NCI-H2227 (cell line): ENCODE measurements around the gene ABCA2.

Experiments used
- DNase-seq: peaks from one replicate; lab custom pipeline; 2025; ENCODE audit not compliant: unreplicated experiment; lab: John Stamatoyannopoulos, UW

Gene ABCA2

DNA sequence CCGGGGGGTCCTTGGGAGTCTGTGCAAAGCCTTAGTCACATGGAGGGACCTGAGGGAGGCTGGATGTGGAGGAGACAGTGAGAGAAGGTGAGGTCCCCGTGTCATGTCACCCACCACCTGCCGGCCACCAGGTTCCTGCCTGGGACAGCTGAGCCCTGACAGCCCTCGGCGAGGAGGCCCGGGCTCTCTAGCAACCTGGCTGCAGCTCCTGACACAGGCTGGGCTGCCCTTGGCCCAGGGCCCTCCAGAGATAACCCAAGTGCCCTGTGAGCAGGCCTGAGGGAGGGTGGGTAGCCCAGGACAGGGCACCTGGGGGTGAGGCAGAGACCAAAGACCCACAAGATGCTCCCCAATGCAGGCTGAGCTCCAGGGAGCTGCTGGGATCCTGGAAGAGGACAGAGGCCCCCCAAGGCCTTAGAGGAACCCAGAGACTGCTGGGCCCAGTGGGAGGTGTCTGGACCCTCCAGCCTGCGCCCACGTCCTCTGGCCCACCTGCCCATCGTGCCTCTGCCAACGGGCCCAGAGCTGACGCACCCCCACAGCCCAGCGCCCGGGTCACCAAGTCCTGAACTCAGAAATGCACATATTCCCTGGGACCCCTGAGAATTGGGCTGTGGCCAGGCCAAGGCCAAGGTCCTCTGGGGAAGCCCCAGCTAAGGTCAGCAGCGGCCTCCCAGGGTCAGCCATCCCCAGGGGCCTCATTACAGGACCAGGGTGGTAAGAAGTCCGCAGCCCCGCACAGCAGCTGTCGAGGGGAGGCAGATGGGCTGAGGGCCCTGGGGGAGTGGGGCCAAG lies 59.5 kb downstream of the ABCA2 start:
- no peak for DNase-seq

- DNase-seq = no peak
These were observed 62.1 kb downstream of the ABCA2 start for GRCh38 chr9:136965771-136966484.

DNA sequence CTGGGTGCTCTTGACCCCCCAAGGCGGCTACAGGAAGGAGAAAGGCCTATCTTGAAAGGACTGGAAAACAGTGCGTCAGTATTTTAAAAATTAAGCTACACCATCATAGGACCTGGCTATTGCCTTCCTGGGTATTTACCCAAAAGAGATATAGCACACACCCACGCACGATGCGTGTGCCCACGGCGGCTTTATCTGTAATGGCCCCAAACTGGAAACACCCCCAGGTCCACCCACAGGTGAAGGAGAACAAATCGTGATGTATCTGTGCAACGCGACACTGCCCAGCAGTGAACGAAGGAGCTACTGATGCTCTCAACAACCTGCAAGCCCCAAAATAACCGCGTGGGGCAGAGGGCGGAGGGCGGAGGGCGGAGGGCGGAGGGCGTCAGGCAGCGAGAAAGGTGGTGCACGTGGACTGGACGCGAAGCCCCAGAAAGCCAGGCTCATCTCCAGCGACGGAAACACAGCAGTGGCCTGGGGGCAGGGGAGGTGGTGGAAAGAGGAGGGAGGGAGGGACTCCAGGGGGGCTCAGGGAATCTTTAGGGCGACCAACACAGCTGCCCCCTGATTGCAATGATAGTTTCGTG lies 63.1 kb downstream of the ABCA2 start:
- no peak for DNase-seq

DNA sequence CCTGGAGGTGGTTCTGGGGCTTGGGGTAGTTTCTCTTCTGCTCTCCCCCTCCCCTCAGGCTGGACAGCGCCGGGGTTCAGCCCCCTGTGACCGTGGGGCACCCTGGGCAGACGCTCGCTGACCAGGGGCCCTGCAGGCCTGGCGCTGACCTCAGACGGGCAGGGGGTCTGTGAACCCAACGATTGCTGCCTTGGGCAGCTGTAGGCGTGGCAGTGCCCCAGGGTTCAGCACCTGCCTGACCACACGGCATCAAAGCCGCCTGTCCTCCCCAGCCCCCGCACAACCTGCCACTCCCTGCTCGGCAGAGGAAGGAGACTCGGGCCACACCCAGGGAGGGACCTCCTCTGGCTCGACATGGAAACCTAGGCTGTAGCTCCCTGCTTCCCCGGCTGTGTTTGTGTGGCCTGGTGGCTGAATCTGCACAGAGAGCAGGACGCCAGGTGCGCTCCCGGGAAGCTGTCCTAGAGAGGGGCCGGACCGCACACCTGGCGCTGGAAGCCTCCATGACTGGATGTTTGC lies 63.8 kb downstream of the ABCA2 start:
- no peak for DNase-seq

GRCh38 chr9:136963751-136964150 lies 64.3 kb downstream of the ABCA2 start:
- DNase-seq = no peak

- no peak for DNase-seq
These were observed 64.7 kb downstream of the ABCA2 start for GRCh38 chr9:136963341-136963740.

- DNase-seq = no peak
These were observed 65.3 kb downstream of the ABCA2 start for GRCh38 chr9:136962701-136963248.

DNA sequence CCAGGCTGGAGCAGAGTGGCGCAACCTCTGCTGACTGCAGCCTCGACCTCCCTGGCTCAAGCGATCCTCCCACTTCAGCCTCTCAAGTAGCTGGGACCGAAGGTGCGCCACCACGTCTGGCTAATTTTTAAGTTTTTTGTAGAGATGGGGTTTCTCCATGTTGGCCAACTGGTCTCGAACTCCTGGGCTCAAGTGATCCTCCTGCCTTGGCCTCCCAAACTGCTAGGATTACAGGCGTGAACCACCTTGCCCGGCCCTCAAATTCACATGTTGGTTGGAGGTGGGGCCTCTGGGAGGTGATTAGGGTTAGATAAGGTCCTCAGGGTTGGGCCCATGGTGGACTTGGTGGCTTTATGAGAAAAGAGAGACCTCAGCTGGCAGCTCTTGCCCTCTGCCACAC lies 65.9 kb downstream of the ABCA2 start:
- DNase-seq = no peak

DNA sequence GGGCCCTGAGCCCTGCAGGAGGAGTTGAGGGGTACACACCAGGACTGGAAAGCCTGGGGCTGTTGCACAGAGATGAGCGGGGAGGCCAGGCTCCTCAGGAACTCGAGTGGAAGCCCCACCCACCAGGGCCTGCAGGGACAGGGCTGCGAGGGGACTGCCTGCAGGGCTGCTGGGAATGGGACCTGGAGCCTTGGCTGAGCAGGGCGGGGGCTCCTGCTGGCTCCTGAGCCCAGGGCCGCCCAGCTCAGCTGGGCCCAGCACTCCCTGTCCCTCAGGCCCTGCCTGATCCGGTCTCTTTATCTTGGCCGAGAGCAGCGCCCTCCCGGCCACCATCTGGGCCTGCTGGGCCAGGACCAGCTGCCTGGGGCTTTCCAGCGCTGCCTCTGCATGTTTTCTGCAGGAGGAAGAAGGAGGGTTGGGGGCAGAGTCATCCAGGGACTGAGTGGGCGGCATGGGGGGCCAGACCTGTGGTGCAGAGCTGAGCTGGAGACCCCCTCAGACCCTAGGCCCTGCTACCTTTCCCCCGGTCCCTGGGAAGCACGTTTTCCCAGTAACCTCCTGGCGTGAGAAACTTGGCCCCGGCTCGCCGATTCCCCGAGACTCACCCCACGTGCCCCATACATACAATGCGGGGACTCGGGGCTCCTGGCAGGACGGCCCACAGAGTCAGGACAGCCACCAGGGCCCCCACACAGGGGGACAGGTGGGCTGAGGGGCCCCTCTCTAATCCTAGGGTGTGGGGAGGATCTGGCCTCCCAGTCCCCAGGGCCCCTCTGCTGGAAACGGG lies 66.6 kb downstream of the ABCA2 start:
- no peak for DNase-seq

DNA sequence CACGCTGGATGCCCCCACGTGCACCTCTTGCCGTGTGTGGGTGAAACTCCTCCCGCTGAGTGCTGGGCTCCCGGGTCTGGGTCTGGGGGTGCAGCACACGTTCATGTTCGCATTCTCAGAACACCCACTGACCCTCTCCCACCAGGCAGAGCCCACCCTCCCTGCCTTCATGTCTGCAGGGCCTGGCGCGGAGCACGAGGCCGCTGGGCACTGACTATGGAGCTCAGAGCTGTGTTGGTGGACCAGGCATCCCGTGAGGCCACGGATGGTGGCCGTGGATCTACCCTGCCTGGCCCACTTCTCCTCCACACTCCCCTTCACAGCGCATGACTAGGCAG lies 67.1 kb downstream of the ABCA2 start:
- no peak for DNase-seq

GRCh38 chr9:136960212-136960937 lies 67.7 kb downstream of the ABCA2 start:
- no peak for DNase-seq

- no peak for DNase-seq
These were observed 68.9 kb downstream of the ABCA2 start for GRCh38 chr9:136958898-136959850.

- no peak for DNase-seq
These were observed 69.6 kb downstream of the ABCA2 start for GRCh38 chr9:136958473-136958872.

- no peak for DNase-seq
These were observed 70.1 kb downstream of the ABCA2 start for GRCh38 chr9:136957901-136958300.

DNA sequence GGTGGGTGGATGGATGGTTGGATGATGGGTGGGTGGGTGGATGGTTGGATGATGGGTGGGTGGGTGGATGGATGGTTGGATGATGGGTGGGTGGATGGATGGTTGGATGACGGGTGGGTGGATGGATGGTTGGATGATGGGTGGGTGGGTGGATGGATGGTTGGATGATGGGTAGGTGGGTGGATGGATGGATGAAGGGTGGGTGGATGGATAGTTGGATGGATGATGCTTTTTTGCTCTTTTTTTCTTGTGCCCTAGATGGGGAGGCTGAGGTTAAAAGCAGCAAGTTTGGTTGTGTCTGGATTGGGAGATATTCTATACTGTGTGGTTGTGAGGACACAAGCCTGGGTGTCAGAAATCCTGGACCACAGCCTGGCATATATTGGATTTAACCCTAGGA lies 70.6 kb downstream of the ABCA2 start:
- no peak for DNase-seq
